Astrocyte of the spinal cord (primary cell): ENCODE measurements around the gene IRF1.

Source experiments
- DNase-seq: peaks from one replicate; pipeline ENCODE4 v3.0.0; 2011; ENCODE audit warnings: low read depth, low spot score
- H3K4me3 ChIP-seq: 2 replicates; pipeline ENCODE4 v1.5.1; 2011; ENCODE audit warnings: low read depth, mild to moderate bottlenecking, low read length, moderate library complexity
- CTCF ChIP-seq: IDR thresholded peaks from 2 replicates; pipeline ENCODE4 v1.5.1; 2012; ENCODE audit warnings: low read depth, mild to moderate bottlenecking, low read length, inconsistent platforms
- in situ Hi-C: cut with HindIII; loops from 2 replicates; pipeline ENCODE4 v1.10.0; 2017; ENCODE audit warnings: low sequenced_read_pairs

Gene IRF1

DNA sequence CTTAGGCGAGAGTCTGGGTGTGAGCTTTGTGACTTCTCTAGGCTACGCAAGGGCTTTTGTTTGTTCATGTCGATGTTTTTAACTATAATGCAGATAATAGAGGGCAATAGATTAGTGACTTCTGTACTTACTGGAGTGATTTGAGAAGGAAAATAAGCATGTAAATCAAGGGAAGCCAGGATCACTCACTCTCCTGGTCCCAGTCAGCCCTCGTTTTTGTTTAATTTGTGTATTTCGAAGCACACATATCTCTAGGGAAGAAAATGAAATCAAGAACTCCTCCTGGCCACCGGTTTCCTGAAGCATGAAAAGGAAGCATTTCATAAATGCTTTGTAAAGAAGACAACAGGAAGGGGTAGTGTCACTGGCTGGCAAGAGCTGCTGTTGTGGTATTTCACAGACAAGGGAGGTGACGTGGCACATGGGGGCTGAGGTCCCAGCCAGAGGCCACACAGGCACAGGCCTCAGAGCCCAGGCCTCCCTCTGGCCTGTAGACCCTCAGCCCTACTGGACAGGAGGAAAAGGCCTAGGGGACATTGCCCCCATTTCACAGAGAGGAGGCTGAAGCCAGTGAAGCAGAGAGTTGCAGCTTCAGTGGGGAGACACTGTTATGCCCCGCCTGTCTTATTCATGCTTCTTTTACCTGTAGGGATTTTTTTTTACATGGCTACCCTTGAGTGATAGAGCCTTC is 34.1 kb downstream of the IRF1 start:
- H3K4me3 ChIP-seq: no peak overlapping the region
- DNase-seq: no peak
- TF ChIP-seq CTCF: no peak
- in situ Hi-C loops: no loop called here

GRCh38 chr5:132455614-132456115 is 34.9 kb downstream of the IRF1 start:
- in situ Hi-C loops: no loop called here
- no peak overlapping the region for H3K4me3 ChIP-seq
- TF ChIP-seq CTCF: no peak
- DNase-seq: no peak

- no peak for TF ChIP-seq CTCF
- no peak for DNase-seq
- in situ Hi-C loops: no loop called here
Measured at GRCh38 chr5:132454361-132454760, 36.2 kb downstream of the IRF1 start.

DNA sequence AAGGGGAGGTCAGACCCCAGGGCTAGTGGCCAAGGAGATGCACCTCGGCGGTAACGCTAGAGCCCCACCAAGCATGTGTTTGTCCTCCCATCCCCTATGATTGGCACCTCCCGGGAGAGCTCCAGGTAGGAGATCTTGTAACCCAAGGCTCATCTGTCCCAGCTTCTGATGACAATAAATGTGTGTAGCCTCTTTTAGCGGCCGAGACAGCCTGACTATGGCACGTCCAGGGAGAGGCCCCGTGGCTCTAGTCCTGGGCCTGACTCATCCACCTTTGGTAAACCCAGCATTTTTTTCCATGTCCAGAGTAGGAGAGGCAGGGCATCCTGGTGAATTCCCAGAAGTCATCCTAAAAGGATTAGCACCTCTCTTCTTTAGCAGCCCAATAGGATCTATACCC is 39.2 kb downstream of the IRF1 start:
- TF ChIP-seq CTCF: no peak
- H3K4me3 ChIP-seq: no peak overlapping the region
- in situ Hi-C loops: no loop called here
- peak; percentile 59 for DNase-seq

More at GRCh38 chr5:132454361-132454760, 36.2 kb downstream of the IRF1 start:
- no peak overlapping the region for H3K4me3 ChIP-seq

GRCh38 chr5:132449060-132449459 is 41.5 kb downstream of the IRF1 start:
- in situ Hi-C loops: no loop called here
- TF ChIP-seq CTCF: no peak
- no peak overlapping the region for H3K4me3 ChIP-seq
- DNase-seq: no peak

GRCh38 chr5:132447196-132447595 is 43.4 kb downstream of the IRF1 start:
- in situ Hi-C loops: no loop called here
- no peak for TF ChIP-seq CTCF
- no peak for DNase-seq
- no peak overlapping the region for H3K4me3 ChIP-seq
